GM19467 (cell line): Measurements from ENCODE around the gene FRMD4A.

Experiments
- ATAC-seq: cut with Tn5 transposase; IDR thresholded peaks from one replicate; pipeline ENCODE4 v1.9.1; 2021; ENCODE audit warnings: mild to moderate bottlenecking, moderate library complexity; ENCODE audit not compliant: unreplicated experiment

FRMD4A gene

GRCh38 chr10:13668126-13668525, 662.6 kb downstream of the FRMD4A start:
- no peak for ATAC-seq

DNA sequence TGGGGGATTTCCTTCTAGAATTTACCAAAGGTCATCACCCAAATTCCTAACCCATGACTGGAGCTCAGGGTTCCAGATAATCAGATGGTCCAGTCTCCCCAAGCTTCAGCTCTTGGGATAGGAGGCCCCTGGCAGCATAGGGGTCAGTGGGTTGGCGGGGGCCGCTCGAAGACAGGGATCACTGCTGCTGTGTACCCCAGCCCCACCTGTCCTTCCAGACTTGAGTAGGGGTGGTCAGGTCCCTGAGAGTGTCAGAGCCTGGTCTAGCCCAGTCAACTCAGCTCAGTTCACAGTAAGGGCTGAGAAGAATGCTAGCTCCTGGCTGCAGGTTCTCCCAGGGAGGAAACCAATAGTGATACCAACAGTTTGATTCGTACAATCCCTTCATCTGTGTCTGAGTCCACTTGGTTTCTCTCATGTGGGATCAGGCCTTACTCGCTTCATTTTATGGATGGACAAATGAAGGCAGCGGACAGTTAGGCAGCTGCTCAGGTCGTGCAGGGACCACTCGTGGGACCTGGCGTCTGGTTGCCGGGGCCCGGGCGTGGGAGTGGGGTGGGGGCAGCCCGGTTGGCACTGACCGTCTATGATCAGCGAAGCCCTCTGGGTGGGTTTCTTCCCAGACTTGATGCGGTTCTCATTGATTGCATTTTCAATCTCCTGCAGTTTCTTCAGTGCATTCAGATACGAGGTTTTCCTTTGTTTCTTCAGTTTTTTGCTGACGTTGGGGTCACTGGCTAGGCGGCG, 665.0 kb downstream of the FRMD4A start:
- ATAC-seq = no peak

GRCh38 chr10:13661256-13661655, 669.5 kb downstream of the FRMD4A start:
- ATAC-seq = no peak

DNA sequence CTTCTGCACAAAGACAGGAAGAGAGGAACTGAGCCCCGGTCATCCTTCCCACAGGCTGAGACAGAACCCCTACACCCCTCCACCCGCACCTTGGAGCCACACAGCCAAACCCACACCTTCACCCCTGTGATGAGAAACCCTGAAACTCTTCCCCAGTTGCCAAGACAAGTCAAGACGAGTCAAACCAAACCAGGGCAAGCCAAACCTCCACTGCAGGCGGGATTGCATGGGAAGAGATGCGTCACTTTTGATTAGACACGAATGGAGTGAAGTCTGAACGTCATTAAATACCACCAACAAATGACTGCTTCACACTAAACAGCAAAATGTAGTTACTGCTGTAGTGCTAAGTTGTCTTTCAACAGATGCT, 670.2 kb downstream of the FRMD4A start:
- ATAC-seq = no peak

- ATAC-seq = no peak
These were observed 670.7 kb downstream of the FRMD4A start for GRCh38 chr10:13659887-13660550.

DNA sequence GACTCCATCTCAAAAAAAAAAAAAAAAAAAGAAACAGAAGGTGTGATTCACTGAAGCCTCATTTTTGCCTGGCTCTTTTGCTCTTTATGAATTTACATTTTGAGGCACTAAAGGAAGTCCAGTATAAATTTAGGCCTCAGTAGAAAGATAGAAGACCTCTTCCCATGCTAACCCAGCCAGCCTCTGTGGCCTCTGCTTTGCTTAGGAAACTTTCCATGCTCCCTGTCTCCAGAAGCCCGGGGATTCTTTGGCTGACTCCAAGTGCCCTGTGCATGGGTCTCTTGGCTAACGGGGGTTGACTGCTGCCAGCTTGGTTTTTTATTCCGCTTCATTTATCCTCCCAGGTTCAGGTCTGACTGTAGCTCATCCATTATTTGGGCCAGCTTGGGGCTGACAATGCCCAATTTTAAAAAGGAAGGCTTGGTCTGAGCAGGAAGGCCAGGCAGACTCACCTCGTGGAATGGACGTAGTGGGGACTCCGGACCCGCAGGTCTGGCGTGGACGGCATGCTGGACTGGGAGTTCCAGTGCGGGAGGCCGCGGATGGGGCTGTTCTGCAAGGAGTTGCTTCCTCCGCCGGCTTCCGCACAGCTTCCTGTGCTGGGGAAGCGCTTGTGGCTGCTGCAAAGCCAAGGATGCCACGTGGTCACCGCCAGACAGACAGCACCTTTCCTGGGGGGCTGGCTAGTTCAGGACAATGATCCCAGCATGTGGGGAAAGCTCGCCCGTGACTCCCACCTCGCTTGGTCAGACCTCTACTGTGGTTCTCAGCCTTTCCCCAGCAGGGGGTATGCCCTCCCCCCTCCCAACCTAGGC, 671.6 kb downstream of the FRMD4A start:
- ATAC-seq = no peak

DNA sequence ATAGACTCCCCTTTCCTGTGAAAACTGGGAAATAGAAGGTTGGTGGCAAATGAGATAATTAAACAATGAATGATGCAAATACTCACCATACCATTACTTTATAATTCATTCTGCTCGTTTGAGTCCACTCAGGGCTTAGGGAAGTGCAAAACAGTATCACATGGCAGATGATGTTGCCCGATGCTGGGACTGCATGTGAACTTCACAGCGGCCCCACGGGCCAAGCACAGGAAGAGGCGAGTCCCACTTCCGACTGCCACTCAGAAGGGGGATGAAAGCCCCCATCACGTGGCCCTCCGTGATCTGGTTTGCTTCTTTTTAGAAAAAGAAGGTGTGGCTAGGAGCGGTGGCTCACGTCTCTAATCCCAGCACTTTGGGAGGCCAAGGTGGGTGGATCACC, 672.5 kb downstream of the FRMD4A start:
- no peak for ATAC-seq

DNA sequence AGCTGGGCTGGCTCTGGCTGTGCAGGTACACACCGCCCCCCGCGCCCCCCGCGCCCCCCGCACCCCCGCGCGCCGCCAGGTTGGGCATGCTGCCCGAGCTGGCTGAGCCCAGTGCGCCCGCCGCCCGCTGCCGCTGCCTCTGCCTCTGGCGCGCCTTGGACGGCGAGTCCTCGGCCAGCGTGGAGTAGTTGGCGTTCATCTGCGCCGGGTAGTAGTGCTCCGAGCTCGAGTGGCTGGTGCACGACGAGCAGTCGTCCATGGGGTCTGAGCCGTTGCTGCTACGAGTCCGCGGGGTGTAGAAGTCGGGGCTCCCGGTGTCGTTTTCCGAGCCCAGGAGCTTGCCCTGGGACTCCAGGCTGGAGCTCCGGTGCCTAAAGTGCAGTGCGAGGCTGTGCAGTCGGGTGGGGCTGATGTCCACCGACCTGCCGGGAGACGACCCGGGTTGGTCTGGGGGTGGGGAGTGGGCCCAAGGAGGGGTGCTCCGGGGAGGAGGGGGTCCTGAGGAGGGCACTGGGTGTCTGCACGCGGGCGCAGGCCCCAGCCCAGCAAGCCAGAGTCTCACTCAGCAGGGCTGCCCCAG, 673.5 kb downstream of the FRMD4A start:
- no peak for ATAC-seq

DNA sequence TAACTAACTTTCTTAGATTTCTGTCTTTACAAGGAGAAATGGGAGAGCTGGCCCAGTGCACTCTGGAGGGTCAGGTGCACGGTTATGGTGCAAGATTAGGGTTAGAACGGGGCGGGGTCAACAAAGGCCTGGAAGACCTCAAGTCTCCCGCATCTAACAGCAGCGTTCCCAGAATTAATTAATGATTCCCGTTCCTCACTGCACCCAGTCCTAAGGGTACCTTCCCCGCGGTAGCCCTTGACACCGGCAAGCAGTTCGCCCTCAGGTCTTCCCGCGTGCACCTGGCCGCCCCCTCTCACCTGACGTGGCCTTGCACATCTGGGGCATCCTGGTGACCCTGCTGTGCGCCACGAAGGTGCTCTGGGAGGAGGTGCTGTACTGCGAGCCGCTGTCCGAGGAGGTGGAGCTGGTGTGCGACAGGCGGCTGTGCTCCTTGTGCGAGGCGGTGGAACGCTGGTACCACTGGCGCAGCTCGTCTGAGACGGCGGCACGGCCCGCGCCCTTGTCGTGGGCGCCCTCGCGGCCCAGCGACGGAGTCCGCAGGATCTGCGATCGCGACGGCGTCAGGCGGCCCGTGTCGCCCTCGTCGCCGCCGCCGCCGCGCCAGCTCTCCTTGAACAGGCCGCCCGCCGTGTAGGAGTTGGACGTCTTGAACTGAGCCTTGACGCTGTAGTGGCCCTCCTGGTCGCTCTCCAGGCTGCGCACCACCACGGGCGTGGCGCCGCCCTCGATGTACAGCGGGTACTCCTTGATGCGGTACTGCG, 674.2 kb downstream of the FRMD4A start:
- ATAC-seq = no peak

DNA sequence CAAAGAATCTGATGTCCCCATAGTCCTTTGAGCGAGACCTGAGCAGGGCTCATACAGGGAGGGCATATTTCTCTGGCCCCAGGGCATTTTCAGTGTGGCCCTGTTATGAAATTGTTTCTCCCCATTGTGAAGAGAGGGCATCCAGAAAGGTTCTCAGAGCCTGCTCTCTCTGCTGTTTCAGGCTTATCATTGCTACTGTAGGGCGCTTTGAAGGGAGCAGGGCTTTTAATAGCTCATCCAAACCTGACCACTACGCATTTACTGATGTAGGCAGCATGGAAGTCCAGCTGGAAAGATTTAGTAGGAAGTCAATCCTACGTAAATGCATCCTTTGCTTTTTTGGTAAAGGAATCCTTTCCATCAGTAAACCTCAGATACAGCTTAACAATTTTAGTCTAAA, 675.9 kb downstream of the FRMD4A start:
- ATAC-seq = no peak

DNA sequence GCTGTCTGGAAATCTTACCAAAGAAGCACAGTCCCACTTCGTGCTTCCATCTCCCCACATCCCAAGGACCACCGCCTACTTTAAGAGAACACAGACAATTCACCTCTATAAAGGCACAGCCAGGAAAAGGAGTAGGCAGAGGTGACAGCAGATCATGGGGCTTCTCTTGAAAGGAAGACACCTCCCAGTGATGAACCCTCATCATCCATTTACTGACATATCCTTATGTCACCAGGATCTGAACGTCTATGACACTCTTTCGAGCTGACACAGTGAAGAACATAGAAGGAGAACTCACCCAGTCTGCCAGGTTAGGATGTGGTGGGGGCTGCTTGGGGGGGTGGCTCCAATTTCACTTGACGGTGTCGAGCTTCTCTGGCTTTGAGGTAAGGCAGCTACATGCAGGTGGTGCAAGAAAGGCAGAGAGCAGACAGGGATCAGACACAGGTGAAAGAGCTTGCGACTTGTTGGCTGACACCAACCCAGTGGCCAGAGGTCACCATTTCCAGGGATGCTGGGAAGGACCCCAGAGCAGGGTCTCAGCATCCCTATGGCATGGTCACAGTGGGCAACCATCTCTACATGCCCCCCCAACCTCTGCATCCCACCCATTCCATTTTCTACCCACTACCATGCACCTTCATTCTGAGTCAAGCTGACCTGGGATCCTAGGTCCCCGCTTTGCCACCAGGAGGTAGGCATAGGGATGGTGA, 676.5 kb downstream of the FRMD4A start:
- ATAC-seq = no peak

DNA sequence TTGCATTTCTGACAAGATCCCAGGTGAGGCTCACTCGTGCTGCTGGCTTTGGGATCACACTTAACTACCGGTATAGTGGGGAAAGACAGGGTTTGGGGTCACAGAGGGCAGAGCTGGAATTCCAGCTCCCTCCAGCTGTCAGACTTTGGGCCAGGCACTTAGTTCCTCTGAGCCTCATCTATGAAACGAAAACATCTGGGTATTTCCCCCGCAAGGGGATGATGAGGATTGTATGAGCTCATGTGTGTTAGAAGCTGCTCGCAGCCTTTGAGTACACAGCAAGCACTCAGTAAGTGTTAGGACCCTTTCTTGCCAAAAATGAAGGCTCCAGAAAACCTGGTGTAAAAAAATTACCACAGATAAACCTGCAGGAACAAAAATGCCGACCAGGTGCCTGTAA, 677.9 kb downstream of the FRMD4A start:
- no peak for ATAC-seq

DNA sequence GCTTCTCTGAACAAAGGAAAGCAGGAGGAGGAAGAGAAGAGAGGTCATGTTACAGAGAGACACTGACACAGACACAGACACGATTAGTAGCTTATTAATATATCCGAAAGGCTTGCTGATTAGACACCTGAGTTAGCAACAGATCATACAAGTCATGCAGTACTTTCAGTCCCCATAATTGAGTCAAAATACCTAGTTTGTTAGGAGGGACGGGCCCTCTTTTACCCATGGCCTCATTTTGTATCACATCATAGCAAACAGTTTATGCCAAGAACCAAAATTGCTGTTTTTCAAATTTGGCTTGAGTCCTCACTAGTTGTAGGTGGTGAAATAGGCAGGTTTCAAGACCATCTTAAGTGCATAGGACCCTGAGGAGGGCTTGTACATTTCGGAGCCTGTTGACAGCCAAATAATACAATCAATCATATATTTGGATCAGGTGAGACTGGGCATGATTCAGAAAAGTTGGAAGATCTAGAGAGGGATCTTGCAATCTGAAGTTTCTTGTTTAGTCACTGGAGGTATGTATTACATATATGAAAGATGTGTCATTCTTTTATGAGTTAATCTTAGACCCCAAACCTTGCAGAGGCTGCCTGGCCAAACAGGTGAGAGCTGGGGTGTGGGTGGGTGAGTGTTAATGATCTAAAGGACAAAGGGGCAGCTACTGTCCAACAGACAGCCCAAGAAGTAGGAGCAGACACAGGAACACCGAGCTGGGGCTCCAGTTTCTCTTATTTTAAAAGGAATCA, 678.6 kb downstream of the FRMD4A start:
- no peak for ATAC-seq

DNA sequence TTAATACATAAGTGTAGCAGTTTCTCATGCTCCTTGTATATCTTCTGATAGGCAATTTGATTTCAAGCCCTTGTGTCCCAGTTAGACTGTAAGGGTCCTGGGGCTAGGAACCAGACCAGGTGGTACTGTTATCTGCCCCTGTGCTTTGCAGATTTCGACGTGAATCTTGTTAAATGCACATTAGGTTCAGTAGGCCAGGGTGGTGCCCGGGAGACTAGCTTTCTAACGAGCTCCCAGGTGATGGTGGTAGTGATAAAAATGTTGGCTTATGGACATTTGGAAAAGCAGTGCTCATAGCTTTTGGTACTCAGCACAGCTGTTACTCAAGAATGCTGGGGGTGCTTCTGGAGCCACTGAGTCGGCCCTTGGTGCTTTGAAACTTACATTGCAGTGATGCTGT, 679.8 kb downstream of the FRMD4A start:
- ATAC-seq = no peak

- no peak for ATAC-seq
These were observed 680.7 kb downstream of the FRMD4A start for GRCh38 chr10:13649844-13650520.

DNA sequence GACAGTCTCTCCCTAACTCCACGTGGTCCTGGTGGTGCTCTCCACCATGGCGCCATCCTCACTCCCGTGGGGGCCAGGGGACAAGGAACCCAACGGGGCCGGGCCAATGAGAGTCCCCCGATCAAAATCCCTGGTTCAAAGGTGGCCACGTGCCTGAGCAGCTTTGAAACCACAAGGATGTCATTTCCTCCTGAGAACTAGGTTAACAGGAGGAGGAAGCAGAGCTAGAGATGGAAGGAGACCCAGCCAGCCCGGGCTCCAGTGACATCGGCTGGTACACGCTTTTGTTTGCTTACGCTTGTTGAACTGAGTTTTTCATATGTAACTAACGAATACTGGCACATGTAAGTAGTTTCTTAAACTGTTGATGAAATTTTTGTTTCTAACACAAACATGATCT, 682.3 kb downstream of the FRMD4A start:
- ATAC-seq = no peak

- no peak for ATAC-seq
These were observed 685.9 kb downstream of the FRMD4A start for GRCh38 chr10:13644866-13645265.

GRCh38 chr10:13643016-13643415, 687.7 kb downstream of the FRMD4A start:
- no peak for ATAC-seq

DNA sequence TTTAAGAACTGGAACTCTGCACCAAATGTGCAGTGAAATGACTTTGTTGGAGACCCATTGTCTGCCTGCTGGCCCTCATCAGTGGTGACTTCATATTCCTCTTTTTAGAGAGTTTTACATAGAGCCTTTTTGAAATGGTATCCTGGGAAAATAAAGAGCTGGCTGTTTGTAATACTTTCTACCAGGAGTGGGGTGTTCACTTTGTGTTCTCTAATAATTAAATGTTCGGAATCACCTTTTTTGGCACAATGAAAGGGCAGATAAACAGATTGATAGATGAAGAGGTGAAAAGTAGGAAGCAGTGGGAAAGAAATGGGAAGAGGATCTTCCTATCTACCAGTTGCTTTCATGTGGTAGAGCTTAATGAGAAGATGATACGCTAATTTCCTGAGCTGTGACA, 688.4 kb downstream of the FRMD4A start:
- no peak for ATAC-seq
